NCI-H82 treated with DMSO at 0.1 percent for 48 hours (cell line): Measurements from ENCODE around the gene CEP350.
"Not testable (repeated sequence)": the region's sequence is repeated elsewhere in the genome, so short reads cannot be mapped to it uniquely, and the experiment has no call there.

Experiments used
- DNase-seq: peaks from one replicate; lab custom pipeline; 2025; ENCODE audit not compliant: unreplicated experiment; lab: John Stamatoyannopoulos, UW

CEP350 gene

GRCh38 chr1:179978199-179979079 lies 23.8 kb downstream of the CEP350 start:
- no peak for DNase-seq

- no peak for DNase-seq
Observed at GRCh38 chr1:179984101-179984500, 29.5 kb downstream of the CEP350 start.

GRCh38 chr1:179984942-179985341 lies 30.3 kb downstream of the CEP350 start:
- no peak for DNase-seq

GRCh38 chr1:179990847-179991246 lies 36.2 kb downstream of the CEP350 start:
- no peak for DNase-seq

- no peak for DNase-seq
Observed at GRCh38 chr1:179995576-179995975, 41.0 kb downstream of the CEP350 start.

GRCh38 chr1:179996099-179996498 lies 41.5 kb downstream of the CEP350 start:
- DNase-seq = no peak

- DNase-seq = no peak
Observed at GRCh38 chr1:180000575-180000974, 46.0 kb downstream of the CEP350 start.

GRCh38 chr1:180002437-180002836 lies 47.8 kb downstream of the CEP350 start:
- DNase-seq = no peak

GRCh38 chr1:180003026-180003695 lies 48.6 kb downstream of the CEP350 start:
- DNase-seq = no peak

GRCh38 chr1:180006762-180007161 lies 52.2 kb downstream of the CEP350 start:
- not testable (repeated sequence) for DNase-seq

GRCh38 chr1:180020017-180020416 lies 65.4 kb downstream of the CEP350 start:
- no peak for DNase-seq

- no peak for DNase-seq
Observed at GRCh38 chr1:180026556-180026955, 71.9 kb downstream of the CEP350 start.

GRCh38 chr1:180027949-180028445 lies 73.4 kb downstream of the CEP350 start:
- no peak for DNase-seq

- DNase-seq = no peak
Observed at GRCh38 chr1:180028864-180029263, 74.3 kb downstream of the CEP350 start.

GRCh38 chr1:180029524-180030135 lies 75.0 kb downstream of the CEP350 start:
- no peak for DNase-seq

GRCh38 chr1:180031664-180032063 lies 77.1 kb downstream of the CEP350 start:
- no peak for DNase-seq

- no peak for DNase-seq
Observed at GRCh38 chr1:180033390-180033789, 78.8 kb downstream of the CEP350 start.

GRCh38 chr1:180040034-180040433 lies 85.4 kb downstream of the CEP350 start:
- no peak for DNase-seq

- no peak for DNase-seq
Observed at GRCh38 chr1:180041582-180041981, 87.0 kb downstream of the CEP350 start.

- DNase-seq = no peak
Observed at GRCh38 chr1:180042988-180043622, 88.5 kb downstream of the CEP350 start.

GRCh38 chr1:180043785-180044184 lies 89.2 kb downstream of the CEP350 start:
- DNase-seq = no peak
